ENCODE results near the gene SMARCC1.
"Not testable (repeated sequence)": the region's sequence is repeated elsewhere in the genome, so short reads cannot be mapped to it uniquely, and the experiment has no call there.

The SMARCC1 gene

DNA sequence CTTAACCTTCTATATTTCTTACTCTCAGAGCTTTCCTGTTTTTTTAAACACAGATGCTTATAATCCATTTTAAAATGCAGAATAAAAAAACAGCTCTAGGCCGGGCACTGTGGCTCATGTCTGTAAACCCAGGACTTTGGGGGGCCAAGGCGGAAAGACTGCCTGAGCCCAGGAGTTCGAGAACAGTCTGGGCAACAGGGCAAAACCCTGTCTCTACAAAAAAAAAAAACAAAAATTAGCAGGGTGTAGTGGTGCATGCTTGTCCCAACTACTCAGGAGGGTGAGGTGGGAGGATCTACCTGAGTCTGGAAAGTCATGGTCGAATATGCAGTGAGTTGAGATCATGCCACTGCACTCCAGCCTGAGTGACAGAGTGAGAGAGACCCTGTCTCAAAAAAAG is 15.5 kb downstream of the SMARCC1 start:
- no peak for DNase-seq (ENCODE audit: low read depth, low spot score)

DNA sequence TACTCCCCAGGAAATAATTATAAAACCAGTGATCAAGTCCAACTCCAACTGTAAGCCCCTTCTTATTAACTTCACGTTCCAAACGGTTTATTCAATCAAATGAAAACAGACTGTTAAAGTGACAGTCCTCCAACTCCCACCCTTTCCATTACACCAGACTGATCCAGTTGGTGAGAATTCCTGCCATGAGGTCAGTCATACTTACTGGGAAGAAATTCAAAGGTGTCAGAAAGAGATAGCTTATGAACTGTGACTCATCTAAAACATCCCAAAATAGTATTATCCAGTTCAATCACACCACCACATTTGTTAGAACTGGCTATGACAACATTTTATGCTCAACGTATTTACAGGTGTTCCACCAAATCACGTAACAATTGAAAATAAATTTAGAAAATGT is 19.5 kb downstream of the SMARCC1 start:
- DNase-seq (ENCODE audit: low read depth, low spot score) = no peak

DNA sequence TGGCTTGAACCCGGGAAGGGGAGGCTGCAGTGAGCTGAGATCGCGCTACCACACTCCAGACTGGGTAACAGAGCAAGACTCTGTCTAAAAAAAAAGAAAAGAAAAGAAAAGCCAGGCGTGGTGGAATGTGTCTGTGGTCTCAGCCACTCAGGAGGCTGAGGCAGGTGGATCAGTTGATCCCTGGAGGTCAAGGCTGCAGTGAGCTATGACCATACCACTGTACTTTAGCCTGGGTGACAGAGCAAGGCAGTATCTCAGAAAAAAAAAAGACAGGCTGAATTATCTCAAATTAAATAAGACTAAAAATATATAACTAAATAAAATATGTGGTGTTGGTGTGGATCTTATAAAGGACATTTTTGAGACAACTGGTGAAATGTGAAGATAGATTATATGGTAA is 20.6 kb downstream of the SMARCC1 start:
- DNase-seq (ENCODE audit: low read depth, low spot score) = no peak

DNA sequence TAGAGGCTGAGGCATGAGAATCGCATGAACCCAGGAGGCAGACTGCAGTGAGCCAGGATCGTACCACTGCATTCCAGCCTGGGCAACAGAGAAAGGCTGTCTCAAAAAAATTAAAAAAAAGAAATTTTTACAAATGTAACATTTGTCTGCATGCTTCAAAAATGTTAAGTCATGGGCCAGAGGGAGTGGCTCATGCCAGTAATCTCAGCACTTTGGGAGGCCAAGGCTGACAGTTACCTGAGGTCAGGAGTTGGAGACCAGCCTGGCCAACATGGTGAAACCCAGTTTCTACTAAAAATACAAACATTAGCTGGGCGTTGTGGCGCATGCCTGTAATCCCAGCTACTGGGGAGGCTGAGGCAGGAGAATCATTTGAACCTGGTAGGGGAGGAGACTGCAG is 21.5 kb downstream of the SMARCC1 start:
- DNase-seq (ENCODE audit: low read depth, low spot score) = not testable (repeated sequence)

DNA sequence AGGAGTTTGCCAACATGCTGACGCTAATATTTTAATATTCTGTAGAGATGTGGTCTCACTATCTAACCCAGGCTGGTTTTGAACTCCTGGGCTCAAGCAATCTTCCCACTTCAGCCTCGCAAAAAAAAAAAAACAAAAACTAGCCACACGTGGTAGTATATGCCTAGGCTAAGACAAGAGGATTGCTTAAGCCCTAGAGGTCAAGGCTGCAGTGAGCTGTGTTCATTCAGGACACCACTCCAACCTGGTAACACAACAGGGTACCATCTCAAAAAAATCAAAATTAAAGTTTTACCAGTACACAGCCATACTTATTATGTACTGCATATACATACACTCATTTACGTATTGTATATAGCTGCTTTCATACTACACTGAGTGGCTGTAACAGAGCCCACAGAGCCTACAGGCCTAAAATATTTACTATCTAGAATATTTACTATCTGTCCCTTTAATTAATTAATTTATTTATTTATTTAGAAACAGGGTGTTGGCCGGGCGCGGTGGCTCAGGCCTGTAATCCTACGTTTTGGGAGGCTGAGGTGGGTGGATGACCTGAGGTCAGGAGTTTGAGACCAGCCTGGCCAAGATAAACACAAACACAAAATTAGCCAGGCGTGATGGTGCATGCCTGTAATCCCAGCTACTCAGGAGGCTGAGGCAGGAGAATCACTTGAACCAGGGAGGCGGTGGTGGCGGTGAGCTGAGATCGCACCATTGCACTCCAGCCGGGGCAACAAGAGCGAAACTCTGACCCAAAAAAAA is 23.2 kb downstream of the SMARCC1 start:
- DNase-seq (ENCODE audit: low read depth, low spot score) = no peak

DNA sequence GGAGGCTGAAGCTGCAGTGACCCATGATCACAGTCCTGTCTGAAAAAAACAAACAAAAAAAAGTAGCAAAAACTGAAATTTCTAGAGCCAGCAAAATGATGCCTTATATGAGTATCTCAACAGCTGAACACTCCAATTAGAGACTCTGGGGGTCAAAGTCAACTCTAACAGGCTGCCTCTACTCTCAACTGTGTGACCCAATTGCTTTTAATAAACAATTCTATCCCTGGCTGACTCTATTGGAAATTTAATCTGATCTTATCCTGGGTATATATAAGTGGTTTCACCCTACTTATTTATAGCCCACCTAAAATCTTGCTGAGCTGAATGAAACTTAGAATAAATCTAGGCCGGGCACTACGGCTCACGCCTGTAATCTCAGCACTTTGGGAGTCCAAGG is 29.0 kb downstream of the SMARCC1 start:
- DNase-seq (ENCODE audit: low read depth, low spot score) = no peak

DNA sequence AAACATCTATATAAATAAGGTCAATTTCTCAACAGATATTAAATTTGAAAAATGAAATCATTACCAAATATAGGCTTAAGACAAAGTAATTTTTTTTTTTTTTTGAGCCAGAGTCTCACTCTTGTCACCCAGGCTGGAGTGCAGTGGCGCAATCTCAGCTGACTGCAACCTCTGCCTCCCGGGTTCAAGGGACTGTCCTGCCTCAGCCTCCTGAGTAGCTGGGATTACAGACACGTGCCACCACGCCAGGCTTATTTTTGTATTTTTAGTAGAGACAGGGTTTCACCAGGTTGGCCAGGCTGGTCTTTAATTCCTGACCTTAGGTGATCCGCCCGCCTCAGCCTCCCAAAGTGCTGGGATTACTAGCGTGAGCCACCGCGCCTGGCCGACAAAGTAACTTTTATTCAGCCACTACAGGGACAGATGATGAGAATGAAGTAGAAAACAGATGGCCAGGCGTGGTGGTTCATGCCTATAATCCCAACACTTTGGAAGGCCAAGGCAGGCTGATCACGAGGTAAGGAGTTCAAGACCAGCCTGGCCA is 30.8 kb downstream of the SMARCC1 start:
- DNase-seq (ENCODE audit: low read depth, low spot score) = not testable (repeated sequence)

DNA sequence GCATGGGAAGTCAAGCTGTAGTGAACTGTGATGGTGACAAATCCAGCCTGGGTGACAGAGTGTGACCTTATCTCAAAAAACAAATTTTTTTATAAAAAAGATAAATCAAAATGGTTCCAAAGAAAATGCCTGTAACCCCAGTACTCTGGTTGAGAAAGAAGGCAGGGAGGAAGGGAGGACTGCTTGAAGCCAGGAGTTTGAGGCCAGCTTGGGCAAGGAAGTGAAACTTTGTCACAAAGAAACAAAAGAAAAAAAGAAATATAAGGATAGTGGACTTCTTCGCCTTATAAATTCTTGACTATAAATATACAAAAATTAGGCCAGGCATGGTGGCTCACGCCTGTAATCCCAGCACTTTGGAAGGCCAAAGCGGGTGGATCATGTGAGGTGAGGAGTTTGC is 34.1 kb downstream of the SMARCC1 start:
- no peak for DNase-seq (ENCODE audit: low read depth, low spot score)

DNA sequence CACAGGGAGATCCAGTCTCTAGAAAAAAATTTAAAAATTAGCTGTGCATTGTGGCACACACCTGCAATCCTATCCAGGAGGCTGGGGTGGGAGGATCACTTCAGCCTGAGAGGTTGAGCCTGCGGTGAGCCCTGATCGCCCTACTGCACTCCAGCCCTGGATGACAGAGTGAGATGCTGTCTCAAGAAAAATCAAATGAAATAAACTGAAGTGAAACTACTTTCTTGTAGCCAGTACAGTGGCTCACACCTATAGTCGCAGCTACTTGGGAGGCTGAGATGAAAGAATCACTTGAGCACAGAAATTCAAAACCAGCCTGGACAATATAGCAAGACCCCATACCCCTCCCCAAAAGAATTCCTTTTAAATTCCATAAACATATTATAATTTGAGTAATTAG is 35.4 kb downstream of the SMARCC1 start:
- DNase-seq (ENCODE audit: low read depth, low spot score) = no peak

DNA sequence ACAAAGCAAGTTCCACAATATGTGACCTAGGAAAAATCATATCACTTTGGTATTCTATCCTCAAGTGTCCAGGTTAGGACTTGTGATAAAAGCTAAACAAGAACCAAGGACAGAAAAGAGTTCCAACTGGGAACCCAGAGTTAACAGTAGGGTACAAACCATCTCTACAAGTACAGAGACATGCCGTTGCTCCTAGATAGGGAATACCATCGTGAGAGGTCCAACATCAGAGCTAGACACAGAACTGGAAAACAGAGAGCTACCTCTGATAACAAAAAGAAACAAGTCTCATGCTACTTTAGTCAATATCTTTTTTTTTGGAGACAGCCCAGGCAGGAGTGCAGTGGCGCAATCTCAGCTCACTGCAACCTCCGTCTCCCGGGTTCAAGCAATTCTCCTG is 37.8 kb downstream of the SMARCC1 start:
- no peak for DNase-seq (ENCODE audit: low read depth, low spot score)

DNA sequence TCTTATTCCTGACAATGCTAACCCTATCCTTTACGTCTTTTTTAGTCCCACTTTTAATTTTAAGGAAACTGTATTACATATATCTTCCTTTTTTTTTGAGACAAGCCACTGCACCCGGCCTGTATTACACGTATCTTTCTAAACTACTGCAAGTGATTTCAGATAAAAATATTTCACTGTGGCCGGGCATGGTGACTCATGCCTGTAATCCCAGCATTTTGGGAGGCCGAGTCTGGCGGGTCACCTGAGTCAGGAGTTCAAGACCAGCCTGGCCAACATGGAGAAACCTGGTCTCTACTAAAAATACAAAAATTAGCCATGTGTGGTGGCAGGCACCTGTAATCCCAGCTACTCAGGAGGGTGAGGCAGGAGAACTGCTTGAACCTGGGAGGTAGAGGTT is 38.3 kb downstream of the SMARCC1 start:
- not testable (repeated sequence) for DNase-seq (ENCODE audit: low read depth, low spot score)

DNA sequence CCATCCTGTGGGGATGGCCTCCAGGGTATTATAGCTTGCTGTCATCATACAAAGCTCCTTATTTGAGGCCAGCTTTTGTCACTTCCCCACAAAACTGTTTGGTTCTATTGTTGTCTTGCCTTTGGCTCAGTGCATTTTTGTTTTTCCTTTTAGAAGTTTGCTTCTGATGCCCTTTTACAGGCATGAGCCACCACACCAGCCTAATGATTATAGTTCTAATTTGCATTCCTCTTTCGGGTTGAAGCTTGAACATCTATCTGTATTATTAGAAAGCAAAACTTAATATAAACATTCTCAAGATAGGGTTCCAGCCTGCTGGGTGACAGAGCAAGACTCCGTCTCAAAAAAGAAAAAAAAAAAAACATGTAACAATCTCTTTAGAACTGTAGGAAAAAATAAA is 39.8 kb downstream of the SMARCC1 start:
- no peak for DNase-seq (ENCODE audit: low read depth, low spot score)

DNA sequence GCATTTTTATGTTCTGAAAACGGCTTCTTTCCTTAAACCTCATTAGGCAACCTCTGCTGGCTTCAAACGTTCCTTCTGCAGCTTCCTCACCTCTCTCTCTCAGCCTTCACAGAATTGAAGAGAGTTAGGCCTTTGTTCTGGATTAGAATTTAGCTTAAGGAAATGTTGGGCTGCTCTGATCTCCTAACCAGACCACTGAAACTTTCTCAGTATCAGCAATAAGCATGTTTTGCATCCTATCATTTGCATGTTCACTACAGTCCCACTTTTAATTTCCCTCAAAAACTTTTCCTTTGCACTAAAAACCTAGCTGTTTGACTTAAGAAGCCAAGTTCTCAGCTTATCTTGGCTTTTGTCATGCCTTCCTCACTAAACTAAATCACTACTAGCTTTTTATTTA is 49.5 kb downstream of the SMARCC1 start:
- DNase-seq (ENCODE audit: low read depth, low spot score) = no peak

DNA sequence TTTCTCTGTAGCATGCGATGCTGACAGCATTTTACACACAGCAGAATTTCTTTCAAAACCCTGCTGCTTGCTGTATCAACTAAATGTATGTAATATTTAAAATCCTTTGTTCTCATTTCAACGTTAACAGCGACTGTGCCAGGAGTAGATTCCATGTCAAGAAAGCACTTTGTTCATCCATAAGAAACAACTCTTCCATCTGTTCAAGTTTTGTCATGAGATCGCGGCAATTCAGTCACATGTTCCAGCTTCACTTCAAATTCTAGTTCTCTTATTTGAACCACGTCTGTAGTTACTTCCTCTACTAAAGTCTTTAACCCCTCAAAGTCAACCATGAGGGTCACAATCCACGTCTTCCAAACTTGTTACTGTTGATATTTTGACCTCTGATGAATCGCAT is 50.6 kb downstream of the SMARCC1 start:
- DNase-seq (ENCODE audit: low read depth, low spot score) = no peak

DNA sequence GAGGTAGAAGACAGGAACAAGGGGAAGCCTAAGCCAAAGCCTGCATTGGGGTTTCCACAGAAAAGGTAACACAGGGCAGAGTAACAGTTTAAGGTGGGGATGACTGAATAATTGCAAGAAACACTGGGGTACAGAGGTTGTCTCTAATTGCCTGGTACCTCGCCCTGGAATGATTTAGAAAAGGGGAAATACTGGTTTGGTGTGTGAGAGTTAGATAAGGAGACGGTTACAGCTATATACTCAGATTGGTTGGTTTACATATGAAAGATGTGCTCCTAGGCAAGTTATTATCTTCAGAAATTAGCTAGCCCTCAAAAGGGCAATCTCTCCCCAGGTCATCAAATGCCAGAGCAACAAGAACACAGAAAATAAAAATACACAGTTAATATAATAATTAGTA is 58.8 kb downstream of the SMARCC1 start:
- DNase-seq (ENCODE audit: low read depth, low spot score) = no peak

DNA sequence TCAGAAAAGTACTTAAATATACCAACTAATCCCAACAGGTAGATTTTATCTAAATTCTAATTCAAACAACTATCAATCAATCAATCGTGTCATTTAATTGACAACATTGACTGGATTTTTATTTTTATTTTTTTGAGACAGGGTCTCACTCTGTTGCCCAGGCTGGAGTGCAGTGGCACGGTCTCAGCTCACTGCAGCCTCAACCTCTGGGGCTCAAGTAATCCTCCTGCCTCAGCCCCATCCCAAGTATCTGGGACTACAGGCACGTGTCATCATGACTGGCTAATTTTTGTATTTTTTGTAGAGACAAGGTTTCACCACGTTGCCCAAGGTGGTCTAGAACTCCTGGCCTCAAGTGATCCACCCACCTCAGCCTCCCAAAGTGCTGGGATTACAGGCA is 64.2 kb downstream of the SMARCC1 start:
- not testable (repeated sequence) for DNase-seq (ENCODE audit: low read depth, low spot score)

DNA sequence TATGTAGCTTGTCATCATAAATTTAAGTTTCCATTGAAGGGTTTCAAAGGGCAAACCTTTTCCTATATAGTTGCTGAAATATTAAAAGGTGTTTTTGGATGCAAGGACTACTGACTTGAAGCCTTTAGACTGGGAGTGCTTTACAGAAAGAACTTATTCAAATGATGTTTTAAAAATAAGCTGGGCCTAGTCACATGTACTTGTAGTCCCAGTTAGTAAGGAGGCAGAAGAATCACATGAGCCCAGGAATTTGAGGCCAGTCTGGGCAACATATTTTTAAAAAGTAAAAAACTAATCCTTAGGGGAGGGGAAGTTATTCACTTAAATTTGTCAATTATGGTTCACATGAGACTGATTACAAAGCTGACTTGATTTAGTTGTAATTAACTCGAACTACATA is 65.0 kb downstream of the SMARCC1 start:
- no peak for DNase-seq (ENCODE audit: low read depth, low spot score)

DNA sequence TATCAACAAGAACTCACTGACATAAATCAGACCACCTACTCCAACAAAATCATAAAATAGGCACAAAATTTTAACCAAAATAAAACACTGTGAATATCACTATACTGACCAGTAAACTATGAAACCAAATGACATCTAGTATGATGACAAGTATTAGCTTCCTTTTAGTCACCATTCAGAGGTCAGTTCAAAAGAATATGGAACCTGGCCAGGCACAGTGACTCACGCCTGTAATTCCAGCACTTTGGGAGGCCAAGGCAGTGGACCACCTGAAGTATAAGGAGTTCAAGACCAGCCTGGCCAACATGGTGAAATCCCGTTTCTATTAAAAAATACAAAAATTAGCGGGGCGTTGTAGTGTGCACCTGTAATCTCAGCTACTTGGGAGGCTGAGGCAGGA is 65.8 kb downstream of the SMARCC1 start:
- DNase-seq (ENCODE audit: low read depth, low spot score) = no peak

DNA sequence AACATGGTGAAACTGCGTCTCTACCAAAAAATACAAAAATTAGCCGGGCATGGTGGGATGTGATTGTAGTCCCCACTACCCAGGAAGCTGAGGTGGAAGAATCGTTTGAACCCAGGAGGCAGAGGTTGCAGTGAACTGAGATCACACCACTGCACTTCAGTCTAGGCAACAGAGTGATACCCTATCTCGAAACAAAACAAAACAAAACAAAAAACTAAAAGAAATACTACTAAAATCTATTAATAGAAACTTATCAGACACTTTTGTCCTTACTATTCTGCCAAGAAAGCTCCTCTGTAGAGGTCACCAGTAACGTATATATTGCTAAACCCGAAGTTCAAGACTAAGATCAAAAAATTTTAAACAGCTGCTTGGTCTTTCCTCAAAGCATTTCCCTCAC is 67.1 kb downstream of the SMARCC1 start:
- DNase-seq (ENCODE audit: low read depth, low spot score) = no peak

DNA sequence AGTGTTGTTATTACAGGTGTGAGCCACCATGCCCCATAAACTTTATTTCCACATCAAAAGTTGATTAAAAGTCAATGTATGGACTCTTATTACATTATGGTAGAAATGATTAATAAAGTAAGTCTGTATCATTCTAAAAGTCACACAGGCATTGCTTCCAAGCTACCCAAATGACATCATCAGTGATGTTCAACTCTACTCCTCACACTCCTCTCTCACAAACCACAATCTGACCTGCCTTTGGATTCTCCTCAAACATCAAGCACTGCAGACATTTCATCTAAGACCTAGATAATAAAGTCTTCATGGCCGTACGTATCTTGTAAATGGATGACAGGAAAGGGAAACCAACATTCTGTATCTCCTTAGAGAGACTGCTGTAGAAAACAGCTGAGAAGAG is 68.0 kb downstream of the SMARCC1 start:
- DNase-seq (ENCODE audit: low read depth, low spot score) = no peak

DNA sequence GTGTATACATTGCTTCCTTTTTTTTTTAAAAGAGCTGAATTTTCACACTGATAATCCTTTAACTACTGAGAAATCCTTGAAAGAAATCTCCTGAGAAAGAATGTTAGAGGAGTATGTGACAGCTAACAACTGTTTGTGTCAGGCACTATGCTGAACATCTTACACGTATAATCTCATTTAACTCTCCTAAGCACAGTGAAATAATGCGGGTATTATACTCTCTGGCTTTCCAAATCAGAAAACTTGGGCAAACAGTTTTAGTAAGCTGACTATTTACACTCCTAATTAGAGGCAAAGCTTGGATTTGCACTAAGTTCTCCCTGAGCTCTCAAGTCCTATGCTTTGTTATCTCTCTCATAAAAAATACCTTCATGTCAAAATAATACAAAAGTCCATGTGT is 69.3 kb downstream of the SMARCC1 start:
- DNase-seq (ENCODE audit: low read depth, low spot score) = no peak

DNA sequence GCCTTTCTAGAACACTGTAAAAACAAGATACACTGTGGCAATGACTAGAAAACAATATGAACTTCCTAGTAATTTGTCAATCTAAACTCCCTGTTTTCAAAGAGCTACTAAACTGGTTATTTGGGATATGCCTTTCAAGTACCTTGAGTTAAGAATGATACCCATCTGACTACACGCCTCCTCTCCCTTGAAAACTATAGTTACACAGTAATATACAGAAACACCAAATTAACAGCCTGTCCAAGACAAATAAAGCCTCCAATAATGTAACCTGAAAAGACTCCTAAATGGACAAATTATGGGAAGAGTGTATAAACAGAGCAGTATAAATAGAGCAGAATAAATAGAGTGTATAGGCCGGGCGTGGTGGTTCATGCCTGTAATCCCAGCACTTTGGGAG is 70.1 kb downstream of the SMARCC1 start:
- DNase-seq (ENCODE audit: low read depth, low spot score) = no peak

DNA sequence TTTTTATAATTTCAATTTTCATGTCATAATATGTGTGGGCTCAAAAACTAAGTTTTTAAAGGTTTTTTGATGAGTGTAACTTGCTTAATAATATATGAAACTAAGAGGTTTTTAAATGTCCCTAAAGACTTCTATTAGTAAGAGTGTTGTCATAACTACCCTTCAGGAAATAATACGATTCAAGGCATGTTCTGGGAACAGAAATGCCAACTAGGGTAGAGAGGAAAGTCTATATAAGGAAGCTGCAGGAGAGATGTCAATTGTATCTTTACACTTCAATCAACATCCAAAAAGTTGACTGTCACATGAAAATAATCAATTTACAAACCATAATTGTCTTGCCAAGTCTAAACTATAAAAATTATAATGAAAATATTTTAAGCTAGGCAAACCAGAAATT is 76.3 kb downstream of the SMARCC1 start:
- no peak for DNase-seq (ENCODE audit: low read depth, low spot score)

DNA sequence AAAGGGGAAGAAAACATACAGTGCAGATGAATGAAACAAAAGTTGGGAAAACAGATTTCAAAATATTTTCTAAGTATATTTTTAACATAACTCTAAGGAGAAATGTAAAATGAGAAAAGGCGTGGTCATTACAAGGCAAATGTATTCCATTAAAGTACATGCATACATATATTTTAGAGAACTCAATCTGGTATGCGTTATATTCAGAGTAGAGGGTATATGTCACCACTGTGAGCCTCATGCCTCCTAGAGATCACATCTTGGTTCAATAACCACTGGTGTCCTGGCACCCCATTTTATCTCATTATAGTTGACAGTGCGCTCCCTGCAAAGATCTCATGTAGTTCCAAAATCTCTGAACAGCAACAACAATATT is 77.5 kb downstream of the SMARCC1 start:
- DNase-seq (ENCODE audit: low read depth, low spot score) = no peak
